Mesothelial cell of epicardium (in vitro differentiated cells): ENCODE measurements around the gene TPCN1. TPM values are rescaled to one million over a fixed set of nuclear protein-coding genes. Genes with fewer than 3 reads are reported as not detected.

Experiments used
- DNase-seq, 2 experiments: peaks; one replicate each; pipeline ENCODE4 v3.0.0; 2021; ENCODE audit warnings: low spot score in 2 of 2; ENCODE audit not compliant: unreplicated experiment in 2 of 2
- H3K27ac Mint-ChIP-seq: 2 replicates; pipeline ENCODE4 v1.8.0; 2021; ENCODE audit warnings: mixed read lengths
- H3K27me3 Mint-ChIP-seq: 2 replicates; pipeline ENCODE4 v1.8.0; 2021; ENCODE audit warnings: low read depth, mixed read lengths
- H3K36me3 Mint-ChIP-seq: 2 replicates; pipeline ENCODE4 v1.8.0; 2021; ENCODE audit warnings: mixed read lengths
- H3K4me1 Mint-ChIP-seq: 2 replicates; pipeline ENCODE4 v1.8.0; 2021; ENCODE audit warnings: mixed read lengths
- H3K4me3 Mint-ChIP-seq: 2 replicates; pipeline ENCODE4 v1.8.0; 2021; ENCODE audit warnings: mild to moderate bottlenecking, moderate library complexity, mixed read lengths
- H3K9me3 Mint-ChIP-seq: 2 replicates; pipeline ENCODE4 v1.8.0; 2021; ENCODE audit warnings: mixed read lengths
- total RNA-seq: library from RNA; stranded (reverse); gene quantifications from 3 replicates; pipeline ENCODE4 v1.2.1, GENCODE V29; 2021
- TF ChIP-seq, protein P1 (sequence below): fragments of 200-600 bp; sonication (generic); IDR thresholded peaks from one replicate; pipeline ENCODE4 v1.5.0; 2021; ENCODE audit warnings: antibody characterized with exemption; ENCODE audit not compliant: unreplicated experiment

Gene TPCN1
- total RNA-seq, 1 donor from 2014 or later: 40.0 TPM

GRCh38 chr12:113318046-113318656 is 96.9 kb downstream of the TPCN1 start:
- H3K9me3 Mint-ChIP-seq: peaks cover 5% of the 10 kb centered on the region
- no peaks in the 10 kb centered on the region for H3K27me3 Mint-ChIP-seq
- H3K36me3 Mint-ChIP-seq: peaks cover 36% of the 10 kb centered on the region
- no peak overlapping the region for H3K4me3 Mint-ChIP-seq
- H3K4me1 Mint-ChIP-seq: peaks cover 3% of the 10 kb centered on the region
- DNase-seq: no peak
- H3K27ac Mint-ChIP-seq: no peak overlapping the region
- TF ChIP-seq, protein P1, sequence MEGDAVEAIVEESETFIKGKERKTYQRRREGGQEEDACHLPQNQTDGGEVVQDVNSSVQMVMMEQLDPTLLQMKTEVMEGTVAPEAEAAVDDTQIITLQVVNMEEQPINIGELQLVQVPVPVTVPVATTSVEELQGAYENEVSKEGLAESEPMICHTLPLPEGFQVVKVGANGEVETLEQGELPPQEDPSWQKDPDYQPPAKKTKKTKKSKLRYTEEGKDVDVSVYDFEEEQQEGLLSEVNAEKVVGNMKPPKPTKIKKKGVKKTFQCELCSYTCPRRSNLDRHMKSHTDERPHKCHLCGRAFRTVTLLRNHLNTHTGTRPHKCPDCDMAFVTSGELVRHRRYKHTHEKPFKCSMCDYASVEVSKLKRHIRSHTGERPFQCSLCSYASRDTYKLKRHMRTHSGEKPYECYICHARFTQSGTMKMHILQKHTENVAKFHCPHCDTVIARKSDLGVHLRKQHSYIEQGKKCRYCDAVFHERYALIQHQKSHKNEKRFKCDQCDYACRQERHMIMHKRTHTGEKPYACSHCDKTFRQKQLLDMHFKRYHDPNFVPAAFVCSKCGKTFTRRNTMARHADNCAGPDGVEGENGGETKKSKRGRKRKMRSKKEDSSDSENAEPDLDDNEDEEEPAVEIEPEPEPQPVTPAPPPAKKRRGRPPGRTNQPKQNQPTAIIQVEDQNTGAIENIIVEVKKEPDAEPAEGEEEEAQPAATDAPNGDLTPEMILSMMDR: no peak

GRCh38 chr12:113318900-113319628 is 97.8 kb downstream of the TPCN1 start:
- Mint-ChIP-seq H3K36me3 (peaks cover 34% of the 10 kb centered on the region), H3K4me1 (peaks cover 2% of the 10 kb centered on the region), H3K27ac (no peak overlapping the region), H3K27me3 (no peaks in the 10 kb centered on the region), H3K9me3 (peaks cover 5% of the 10 kb centered on the region), H3K4me3 (no peak overlapping the region)
- DNase-seq: no peak
- TF ChIP-seq, protein P1: no peak

- H3K27me3 Mint-ChIP-seq: no peaks in the 10 kb centered on the region
- no peak overlapping the region for H3K27ac Mint-ChIP-seq
- TF ChIP-seq, protein P1: no peak
- H3K9me3 Mint-ChIP-seq: peaks cover 5% of the 10 kb centered on the region
- H3K36me3 Mint-ChIP-seq: peaks cover 37% of the 10 kb centered on the region
- H3K4me3 Mint-ChIP-seq: no peak overlapping the region
- no peaks in the 10 kb centered on the region for H3K4me1 Mint-ChIP-seq
- no peak for DNase-seq
Observed at GRCh38 chr12:113320401-113320800, 99.1 kb downstream of the TPCN1 start.

GRCh38 chr12:113322343-113322742 is 101.1 kb downstream of the TPCN1 start:
- DNase-seq: no peak
- Mint-ChIP-seq H3K36me3 (peaks cover 37% of the 10 kb centered on the region), H3K27me3 (no peaks in the 10 kb centered on the region), H3K27ac (no peak overlapping the region), H3K4me1 (peaks cover 3% of the 10 kb centered on the region), H3K9me3 (peaks cover 5% of the 10 kb centered on the region), H3K4me3 (no peak overlapping the region)
- TF ChIP-seq, protein P1: no peak

GRCh38 chr12:113325916-113326315 is 104.7 kb downstream of the TPCN1 start:
- peaks cover 5% of the 10 kb centered on the region for H3K9me3 Mint-ChIP-seq
- TF ChIP-seq, protein P1: no peak
- H3K4me3 Mint-ChIP-seq: no peak overlapping the region
- DNase-seq: no peak
- peaks cover 3% of the 10 kb centered on the region for H3K4me1 Mint-ChIP-seq
- no peak overlapping the region for H3K27ac Mint-ChIP-seq
- peaks cover 24% of the 10 kb centered on the region for H3K36me3 Mint-ChIP-seq
- H3K27me3 Mint-ChIP-seq: no peaks in the 10 kb centered on the region
